Activated T-helper 2 cell treated with anti-CD3 and anti-CD28 coated beads, Interferon-gamma antibody, Interleukin-2, Interleukin-4, amounts not matched to agents 10 μg/mL and 5 μg/mL and 100 μg/mL, durations not matched to agents 14 hours and 24 hours and 36 hours (primary cell): ENCODE data around the gene FBXO47. TPM values are rescaled to one million over a fixed set of nuclear protein-coding genes. Genes with fewer than 3 reads are reported as not detected.
A peak's percentile ranks its signal among the peaks of the same experiment; 100 is the strongest.
"Not testable (repeated sequence)": the region's sequence is repeated elsewhere in the genome, so short reads cannot be mapped to it uniquely, and the experiment has no call there.

Experiments used
- DNase-seq: peaks from one replicate; pipeline ENCODE4 v3.0.0; 2021; ENCODE audit warnings: low spot score
- H3K27ac Mint-ChIP-seq: one replicate; pipeline ENCODE4 v1.8.0; 2021; ENCODE audit warnings: mixed read lengths
- H3K27me3 Mint-ChIP-seq: one replicate; pipeline ENCODE4 v1.8.0; 2021; ENCODE audit warnings: low read depth, mixed read lengths
- H3K36me3 Mint-ChIP-seq: one replicate; pipeline ENCODE4 v1.8.0; 2021; ENCODE audit warnings: low read depth, mixed read lengths
- H3K4me1 Mint-ChIP-seq: one replicate; pipeline ENCODE4 v1.8.0; 2021; ENCODE audit warnings: low read depth, mixed read lengths
- H3K4me3 Mint-ChIP-seq: one replicate; pipeline ENCODE4 v1.8.0; 2021; ENCODE audit warnings: low read depth, mild to moderate bottlenecking, moderate library complexity, mixed read lengths
- H3K9me3 Mint-ChIP-seq: one replicate; pipeline ENCODE4 v1.8.0; 2021; ENCODE audit warnings: mixed read lengths
- intact Hi-C: fragments of 100-400 bp; cut with micrococcal nuclease; formaldehyde crosslinking; loops from one replicate; pipeline ENCODE4 v1.15.1; 2023
- total RNA-seq: library from RNA; stranded (reverse); gene quantifications from 2 replicates; pipeline ENCODE4 v1.2.3, GENCODE V29; 2022

The FBXO47 gene
- total RNA-seq, 1 donor from 2014 or later = not detected

GRCh38 chr17:38930782-38931181 is 36.4 kb downstream of the FBXO47 start:
- DNase-seq, H3K9me3 Mint-ChIP-seq: not testable (repeated sequence)

DNA sequence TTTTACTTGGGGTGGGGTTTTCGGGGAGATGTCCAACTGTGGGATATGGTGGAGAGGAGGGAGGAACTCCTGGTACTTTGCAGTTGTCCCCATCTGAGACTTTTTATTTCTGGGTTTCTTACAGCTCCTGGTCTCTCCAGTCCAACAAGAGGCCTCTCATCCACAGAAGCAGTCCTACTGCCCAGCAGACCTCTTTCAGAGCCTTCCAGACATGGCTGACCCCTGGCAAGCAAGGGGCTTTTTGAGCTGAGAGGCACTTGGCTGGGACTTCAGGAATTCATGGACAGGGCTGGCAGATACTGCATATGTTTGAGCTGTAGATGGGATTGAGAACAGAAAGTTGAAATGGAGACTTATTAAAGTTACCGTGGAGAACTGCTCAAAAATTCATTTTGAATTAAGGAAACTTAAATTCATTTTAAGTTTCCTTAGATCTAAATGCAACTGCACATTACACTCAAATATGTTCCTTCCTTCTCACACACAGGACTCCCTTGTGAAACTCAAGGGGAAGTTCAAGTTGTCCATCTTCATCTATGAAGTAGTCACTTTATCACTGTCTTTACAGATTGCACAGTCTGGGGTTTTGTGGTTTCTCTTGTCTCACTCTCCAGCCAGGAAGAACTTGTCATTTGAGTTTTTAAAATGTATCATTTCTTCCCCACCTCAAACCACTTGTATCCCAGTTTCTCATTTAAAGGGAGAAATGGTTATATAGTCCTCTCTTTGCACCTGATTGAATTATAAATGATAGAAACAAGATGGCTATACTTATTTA is 40.7 kb downstream of the FBXO47 start:
- intact Hi-C loops = loop anchor here (2.0 kb wide), 2 partner anchors 28 to 56 kb away; partner anchors contain the start of gene LASP1
- H3K36me3 Mint-ChIP-seq = no peaks in the 10 kb centered on the region
- H3K4me3 Mint-ChIP-seq = peak overlapping the region; percentile 23
- peak overlapping the region; percentile 44 for H3K27ac Mint-ChIP-seq
- H3K4me1 Mint-ChIP-seq = peaks cover 24% of the 10 kb centered on the region
- no peak for DNase-seq
- no peaks in the 10 kb centered on the region for H3K9me3 Mint-ChIP-seq
- no peaks in the 10 kb centered on the region for H3K27me3 Mint-ChIP-seq

More at GRCh38 chr17:38930782-38931181, 36.4 kb downstream of the FBXO47 start:
- H3K4me3 Mint-ChIP-seq, H3K36me3 Mint-ChIP-seq, intact Hi-C loops, H3K27ac Mint-ChIP-seq: not testable (repeated sequence)
- Mint-ChIP-seq H3K4me1 (peaks cover 14% of the 10 kb centered on the region), H3K27me3 (peaks cover 13% of the 10 kb centered on the region)

- intact Hi-C loops = no loop called here
- Mint-ChIP-seq H3K27me3 (no peaks in the 10 kb centered on the region), H3K4me1 (peaks cover 24% of the 10 kb centered on the region), H3K27ac (no peak within 1 kb of the TSS), H3K9me3 (no peaks in the 10 kb centered on the region), H3K36me3 (peaks cover 2% of the 10 kb centered on the region), H3K4me3 (no peak within 1 kb of the TSS)
- no peak for DNase-seq
These were observed 41.8 kb downstream of the FBXO47 start, which contains the start of gene LASP1NB for GRCh38 chr17:38925263-38925995. TSS of gene LASP1NB (plus strand) at chr17:38925614.

- Mint-ChIP-seq H3K4me1 (peaks cover 26% of the 10 kb centered on the region), H3K27me3 (no peaks in the 10 kb centered on the region), H3K27ac (no peak overlapping the region), H3K36me3 (peaks cover 25% of the 10 kb centered on the region), H3K9me3 (no peaks in the 10 kb centered on the region), H3K4me3 (no peak overlapping the region)
- peak; percentile 6 for DNase-seq
- intact Hi-C loops = no loop called here
These were observed 44.5 kb downstream of the FBXO47 start for GRCh38 chr17:38922538-38923297.

GRCh38 chr17:38921756-38922411 is 45.3 kb downstream of the FBXO47 start:
- Mint-ChIP-seq H3K4me1 (peaks cover 22% of the 10 kb centered on the region), H3K36me3 (peaks cover 31% of the 10 kb centered on the region), H3K9me3 (no peaks in the 10 kb centered on the region), H3K4me3 (no peak overlapping the region), H3K27me3 (no peaks in the 10 kb centered on the region), H3K27ac (no peak overlapping the region)
- intact Hi-C loops = no loop called here
- peak; percentile 5 for DNase-seq

DNA sequence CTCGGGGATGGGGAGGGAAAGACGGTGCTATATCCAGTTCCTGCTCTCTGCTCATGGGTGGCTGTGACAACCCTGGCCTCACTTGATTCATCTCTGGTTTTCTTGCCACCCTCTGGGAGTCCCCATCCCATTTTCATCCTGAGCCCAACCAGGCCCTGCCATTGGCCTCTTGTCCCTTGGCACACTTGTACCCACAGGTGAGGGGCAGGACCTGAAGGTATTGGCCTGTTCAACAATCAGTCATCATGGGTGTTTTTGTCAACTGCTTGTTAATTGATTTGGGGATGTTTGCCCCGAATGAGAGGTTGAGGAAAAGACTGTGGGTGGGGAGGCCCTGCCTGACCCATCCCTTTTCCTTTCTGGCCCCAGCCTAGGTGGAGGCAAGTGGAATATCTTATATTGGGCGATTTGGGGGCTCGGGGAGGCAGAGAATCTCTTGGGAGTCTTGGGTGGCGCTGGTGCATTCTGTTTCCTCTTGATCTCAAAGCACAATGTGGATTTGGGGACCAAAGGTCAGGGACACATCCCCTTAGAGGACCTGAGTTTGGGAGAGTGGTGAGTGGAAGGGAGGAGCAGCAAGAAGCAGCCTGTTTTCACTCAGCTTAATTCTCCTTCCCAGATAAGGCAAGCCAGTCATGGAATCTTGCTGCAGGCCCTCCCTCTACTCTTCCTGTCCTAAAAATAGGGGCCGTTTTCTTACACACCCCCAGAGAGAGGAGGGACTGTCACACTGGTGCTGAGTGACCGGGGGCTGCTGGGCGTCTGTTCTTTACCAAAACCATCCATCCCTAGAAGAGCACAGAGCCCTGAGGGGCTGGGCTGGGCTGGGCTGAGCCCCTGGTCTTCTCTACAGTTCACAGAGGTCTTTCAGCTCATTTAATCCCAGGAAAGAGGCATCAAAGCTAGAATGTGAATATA is 46.6 kb downstream of the FBXO47 start:
- Mint-ChIP-seq H3K27me3 (no peaks in the 10 kb centered on the region), H3K27ac (no peak overlapping the region), H3K4me1 (peaks cover 12% of the 10 kb centered on the region), H3K36me3 (peaks cover 38% of the 10 kb centered on the region), H3K4me3 (no peak overlapping the region), H3K9me3 (no peaks in the 10 kb centered on the region)
- no peak for DNase-seq
- intact Hi-C loops = no loop called here

DNA sequence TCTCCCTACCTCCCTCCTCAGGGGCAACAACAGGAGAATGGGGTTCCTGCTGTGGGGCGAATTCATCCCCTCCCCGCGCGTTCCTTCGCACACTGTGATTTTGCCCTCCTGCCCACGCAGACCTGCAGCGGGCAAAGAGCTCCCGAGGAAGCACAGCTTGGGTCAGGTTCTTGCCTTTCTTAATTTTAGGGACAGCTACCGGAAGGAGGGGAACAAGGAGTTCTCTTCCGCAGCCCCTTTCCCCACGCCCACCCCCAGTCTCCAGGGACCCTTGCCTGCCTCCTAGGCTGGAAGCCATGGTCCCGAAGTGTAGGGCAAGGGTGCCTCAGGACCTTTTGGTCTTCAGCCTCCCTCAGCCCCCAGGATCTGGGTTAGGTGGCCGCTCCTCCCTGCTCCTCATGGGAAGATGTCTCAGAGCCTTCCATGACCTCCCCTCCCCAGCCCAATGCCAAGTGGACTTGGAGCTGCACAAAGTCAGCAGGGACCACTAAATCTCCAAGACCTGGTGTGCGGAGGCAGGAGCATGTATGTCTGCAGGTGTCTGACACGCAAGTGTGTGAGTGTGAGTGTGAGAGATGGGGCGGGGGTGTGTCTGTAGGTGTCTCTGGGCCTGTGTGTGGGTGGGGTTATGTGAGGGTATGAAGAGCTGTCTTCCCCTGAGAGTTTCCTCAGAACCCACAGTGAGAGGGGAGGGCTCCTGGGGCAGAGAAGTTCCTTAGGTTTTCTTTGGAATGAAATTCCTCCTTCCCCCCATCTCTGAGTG is 47.7 kb downstream of the FBXO47 start:
- no peaks in the 10 kb centered on the region for H3K9me3 Mint-ChIP-seq
- H3K27ac Mint-ChIP-seq = no peak overlapping the region

GRCh38 chr17:38918916-38919315 is 48.3 kb downstream of the FBXO47 start:
- Mint-ChIP-seq H3K36me3 (peaks cover 48% of the 10 kb centered on the region), H3K9me3 (no peaks in the 10 kb centered on the region), H3K4me1 (peaks cover 3% of the 10 kb centered on the region), H3K27me3 (no peaks in the 10 kb centered on the region), H3K4me3 (no peak overlapping the region), H3K27ac (no peak overlapping the region)
- no peak for DNase-seq
- intact Hi-C loops = no loop called here

More for the DNA sequence above, 47.7 kb downstream of the FBXO47 start:
- peaks cover 3% of the 10 kb centered on the region for H3K4me1 Mint-ChIP-seq
- intact Hi-C loops = no loop called here
- H3K36me3 Mint-ChIP-seq = peaks cover 42% of the 10 kb centered on the region
- no peak overlapping the region for H3K4me3 Mint-ChIP-seq
- H3K27me3 Mint-ChIP-seq = no peaks in the 10 kb centered on the region
- no peak for DNase-seq

DNA sequence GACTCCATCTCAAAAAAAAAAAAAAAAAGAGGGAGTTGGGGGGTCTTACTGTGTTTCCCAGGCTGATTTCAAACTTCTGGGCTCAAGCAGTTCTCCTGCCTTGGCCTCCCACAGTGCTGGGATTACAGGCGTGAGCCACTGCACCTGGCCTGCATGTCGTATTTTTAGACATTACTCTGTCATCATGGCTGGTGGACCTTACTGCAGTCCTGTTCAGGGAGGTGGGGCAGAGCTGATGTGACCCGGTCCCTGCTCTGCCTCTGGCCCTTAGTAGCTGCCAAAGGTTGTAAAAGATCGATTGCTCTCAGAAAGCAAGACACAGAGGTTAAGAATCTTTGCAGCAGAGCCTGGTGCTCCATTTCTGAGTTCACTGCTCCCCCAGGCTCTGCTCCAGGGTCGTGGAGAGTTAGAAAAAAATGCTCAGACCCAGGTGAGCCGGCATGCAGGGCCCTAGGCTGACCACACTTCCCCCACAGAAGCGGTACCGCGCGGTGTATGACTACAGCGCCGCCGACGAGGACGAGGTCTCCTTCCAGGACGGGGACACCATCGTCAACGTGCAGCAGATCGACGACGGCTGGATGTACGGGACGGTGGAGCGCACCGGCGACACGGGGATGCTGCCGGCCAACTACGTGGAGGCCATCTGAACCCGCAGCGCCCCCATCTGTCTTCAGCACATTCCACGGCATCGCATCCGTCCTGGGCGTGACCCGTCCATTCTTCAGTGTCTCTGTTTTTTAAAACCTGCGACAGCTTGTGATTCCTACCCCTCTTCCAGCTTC is 48.9 kb downstream of the FBXO47 start:
- H3K27me3 Mint-ChIP-seq = no peaks in the 10 kb centered on the region
- H3K9me3 Mint-ChIP-seq = no peaks in the 10 kb centered on the region
- DNase-seq = no peak
- H3K36me3 Mint-ChIP-seq = peaks cover 48% of the 10 kb centered on the region
- intact Hi-C loops = no loop called here
- H3K4me3 Mint-ChIP-seq = no peak overlapping the region
- peaks cover 3% of the 10 kb centered on the region for H3K4me1 Mint-ChIP-seq
- no peak overlapping the region for H3K27ac Mint-ChIP-seq

DNA sequence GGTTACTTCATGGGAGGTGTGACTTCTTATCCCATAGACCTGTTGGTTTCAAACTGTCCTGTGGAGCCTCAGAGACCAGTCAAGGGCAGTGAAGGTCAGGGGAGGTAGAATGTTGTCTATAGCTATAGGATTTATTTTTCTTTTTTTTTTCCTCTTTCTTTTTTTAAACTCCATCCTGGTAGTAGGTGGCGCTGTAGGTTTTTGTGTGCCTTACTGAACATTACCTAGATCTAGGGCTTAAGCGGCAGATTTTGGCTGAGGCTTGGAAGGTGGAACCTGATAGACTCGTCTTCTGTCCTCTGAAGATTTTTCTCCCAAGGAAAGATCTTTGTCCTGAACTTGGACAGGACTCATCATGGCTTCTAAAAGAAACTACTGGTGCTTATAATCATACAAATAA is 49.9 kb downstream of the FBXO47 start:
- H3K9me3 Mint-ChIP-seq = no peaks in the 10 kb centered on the region
- H3K27ac Mint-ChIP-seq = peak overlapping the region; percentile 31
- H3K36me3 Mint-ChIP-seq = peaks cover 48% of the 10 kb centered on the region
- no peaks in the 10 kb centered on the region for H3K27me3 Mint-ChIP-seq
- peaks cover 3% of the 10 kb centered on the region for H3K4me1 Mint-ChIP-seq
- no peak overlapping the region for H3K4me3 Mint-ChIP-seq
- DNase-seq = no peak
- intact Hi-C loops = no loop called here
